K562 (cell line): Measurements from ENCODE around the gene KIFC3. TPM values are rescaled to one million over a fixed set of nuclear protein-coding genes. Genes with fewer than 3 reads are reported as not detected.
A peak's percentile ranks its signal among the peaks of the same experiment; 100 is the strongest.

Source experiments
- ATAC-seq: fragments of 200-7000 bp; cut with Tn5 transposase; 3 replicates; pipeline ENCODE4 v1.9.1; 2020; ENCODE audit warnings: moderate library complexity
- BruUV-seq: library from RNA; stranded (reverse); fragments of 400-500 nt; replicated peaks from 2 replicates; lab custom pipeline; 2021; lab: Mats Ljungman, UMichigan
- CTCF ChIA-PET: fragments of 300-600 bp; formaldehyde crosslinking; extraction: SDS; loops from one replicate; lab custom pipeline; 2021; ENCODE audit warnings: low intra/inter-chr PET ratio; lab: Yijun Ruan, JAX
- POLR2A ChIA-PET: fragments of 300-600, 350-650 bp; sonication (Branson Sonifier 250); formaldehyde crosslinking; extraction: SDS; loops from one replicate; lab custom pipeline; 2021; ENCODE audit warnings: antibody characterized with exemption, inconsistent platforms; lab: Yijun Ruan, JAX
- DNase-seq, 4 experiments: peaks; one replicate each; pipeline versions ENCODE4 v3.0.0 to v3.0.0-alpha.2; 2011 to 2018; ENCODE audit warnings: low spot score in 3 of 4, mixed read lengths in 3 of 4; ENCODE audit errors: extremely low read depth in 1 of 4
- FAIRE-seq: peaks from 2 replicates; lab custom pipeline; 2011; peaks lifted over from hg19 to GRCh38; lab: Jason Lieb, UNC
- H2AFZ ChIP-seq: 2 replicates; pipeline ENCODE4 v1.6.0; 2011; ENCODE audit warnings: low read depth, low read length, control low read depth, inconsistent platforms
- H3K27ac ChIP-seq: fragments of 200-600 bp; 3 replicates; pipeline ENCODE4 v1.8.0; 2011; ENCODE audit warnings: low read depth, mild to moderate bottlenecking, control low read depth, inconsistent platforms, low read length, moderate library complexity, mixed read lengths; ENCODE audit errors: extremely low read depth
- H3K27me3 ChIP-seq, 2 experiments: fragments of 300-600 bp in 1 of 2; 2 replicates in 1 of 2; 3 replicates in 1 of 2; pipeline versions ENCODE4 v1.6.0 to v1.8.0; 2011; ENCODE audit warnings: inconsistent platforms in 2 of 2, low read length in 2 of 2, mild to moderate bottlenecking in 1 of 2, mixed read lengths in 1 of 2, moderate library complexity in 1 of 2; ENCODE audit not compliant: control insufficient read depth in 2 of 2, insufficient read depth in 2 of 2
- H3K36me3 ChIP-seq: fragments of 300-600 bp; 3 replicates; pipeline ENCODE4 v1.8.0; 2011; ENCODE audit warnings: mild to moderate bottlenecking, low read length, inconsistent platforms; ENCODE audit not compliant: control insufficient read depth, insufficient read depth
- H3K4me1 ChIP-seq, 2 experiments: fragments of 200-600 bp in 1 of 2; replicated peaks in 1 of 2; 2 replicates in 1 of 2; 3 replicates in 1 of 2; pipeline versions ENCODE4 v1.5.1 to v1.8.0; 2011; ENCODE audit warnings: inconsistent platforms in 2 of 2, low read length in 2 of 2, mild to moderate bottlenecking in 1 of 2, mixed read lengths in 1 of 2, moderate library complexity in 1 of 2; ENCODE audit not compliant: control insufficient read depth in 2 of 2, insufficient read depth in 2 of 2
- H3K4me2 ChIP-seq: 2 replicates; pipeline ENCODE4 v1.6.1; 2011; ENCODE audit warnings: low read length, control low read depth, inconsistent platforms, mixed read lengths; ENCODE audit not compliant: insufficient read depth
- H3K4me3 ChIP-seq: fragments of 200-600 bp; sonication (generic), shearing (Covaris generic); 2 replicates; pipeline ENCODE4 v1.5.1; 2016; ENCODE audit warnings: control low read depth, inconsistent platforms
- H3K79me2 ChIP-seq: fragments of 200-600 bp; 3 replicates; pipeline ENCODE4 v1.8.0; 2011; ENCODE audit warnings: low read length, inconsistent platforms; ENCODE audit not compliant: control insufficient read depth, insufficient read depth
- H3K9ac ChIP-seq, 2 experiments: 2 replicates each; pipeline versions ENCODE4 v1.6.0 to v1.6.1; 2011; ENCODE audit warnings: low read depth in 2 of 2, low read length in 2 of 2, control low read depth in 1 of 2, inconsistent platforms in 1 of 2, mild to moderate bottlenecking in 1 of 2, mixed read lengths in 1 of 2; ENCODE audit not compliant: insufficient read depth in 1 of 2
- H3K9me1 ChIP-seq: one replicate; pipeline ENCODE4 v1.6.0; 2011; ENCODE audit warnings: inconsistent platforms, mild to moderate bottlenecking, low read length, moderate library complexity; ENCODE audit not compliant: control insufficient read depth, insufficient read depth
- H3K9me3 ChIP-seq: replicated peaks from 2 replicates; pipeline ENCODE4 v1.5.1; 2011; ENCODE audit warnings: low read depth, low read length, inconsistent platforms; ENCODE audit not compliant: control insufficient read depth, insufficient read depth
- H4K20me1 ChIP-seq: replicated peaks from 2 replicates; pipeline ENCODE4 v1.6.1; 2011; ENCODE audit warnings: low read length, inconsistent platforms, mixed read lengths; ENCODE audit not compliant: control insufficient read depth, insufficient read depth
- POLR2G ChIP-seq: fragments of 200-400 bp; formaldehyde crosslinking; IDR thresholded peaks from 2 replicates; pipeline ENCODE4 v1.6.1; 2017; ENCODE audit warnings: low read depth, mild to moderate bottlenecking, antibody characterized with exemption, low read length, moderate library complexity
- TOE1 ChIP-seq, 2 experiments: fragments of 450-650 bp in 1 of 2; sonication (generic) in 1 of 2; formaldehyde crosslinking in 1 of 2; IDR thresholded peaks; 2 replicates each; pipeline versions ENCODE4 v1.7.1 to v1.8.0; 2016 to 2022; ENCODE audit warnings: borderline replicate concordance in 2 of 2, mild to moderate bottlenecking in 2 of 2, antibody characterized with exemption in 1 of 2, inconsistent platforms in 1 of 2, low read depth in 1 of 2, missing genetic modification reagents in 1 of 2, moderate library complexity in 1 of 2
- WGBS: fragments of 100-300 bp; shearing (Covaris generic); methylation state at CpG from one replicate; pipeline ENCODE4 v1.1.6; 2016; ENCODE audit warnings: low coverage, mixed read lengths; ENCODE audit not compliant: insufficient coverage; ENCODE audit errors: missing lambda C conversion rate; 5-methylcytosine and 5-hydroxymethylcytosine counted together
- in situ Hi-C: fragments of 300-500 bp; cut with MboI; formaldehyde crosslinking; loops from 4 replicates; pipeline ENCODE4 v1.15.0; 2018; ENCODE audit warnings: inconsistent platforms, mixed read lengths
- intact Hi-C: fragments of 100-400 bp; cut with micrococcal nuclease; formaldehyde crosslinking; loops from 2 replicates; pipeline ENCODE4 v1.14.2; 2022
- polyA plus RNA-seq, 8 experiments: library from polyadenylated mRNA; depleted of rRNA in 4 of 8; stranded (reverse) in 5 of 8; unstranded in 3 of 8; fragments of >200 nt; fragmentation: Nextera tagmentation in 2 of 8; fragmentation: Illumina TruSeq in 1 of 8; extraction: Ambion mirVana in 2 of 8; extraction: Trizol in 1 of 8; gene quantifications; 2 replicates each; pipeline versions ENCODE4 v1.2.1 to v1.2.3, GENCODE V29; 2011 to 2014; ENCODE audit warnings: inconsistent platforms in 1 of 8, missing spikeins in 1 of 8
- total RNA-seq, 7 experiments: library from RNA; depleted of rRNA in 6 of 7; stranded (reverse); fragments of >200 nt in 6 of 7; fragmentation: Illumina TruSeq in 2 of 7; extraction: Trizol in 2 of 7; gene quantifications; 2 replicates each; pipeline versions ENCODE4 v1.2.1 to v1.2.3, GENCODE V29; 2011 to 2021; ENCODE audit warnings: low replicate concordance in 1 of 7

Gene KIFC3
- total and polyA plus RNA-seq, 9 of the 15 experiments (the other 6 are each of a cell fraction or from before 2014, with no cell fraction given), result 0.23 to 105 (median 26.2) TPM

GRCh38 chr16:57759131-57759530 lies 43.2 kb downstream of the KIFC3 start:
- H3K79me2 ChIP-seq, result no peaks in the 10 kb centered on the region
- peaks cover 85% of the 10 kb centered on the region; the same call in 2 of the 3 replicates for H3K36me3 ChIP-seq
- TF ChIP-seq TOE1 (IDR thresholded peaks at IDR 0.05; ENCODE audit: borderline replicate concordance), result no peak
- no peak for TF ChIP-seq TOE1 (CRISPR knock-in tag; IDR thresholded peaks at IDR 0.05; ENCODE audit: borderline replicate concordance, low read depth)
- peak; percentile 64 for TF ChIP-seq POLR2G
- intact Hi-C loops (no loop called here), in situ Hi-C loops (loop anchor here (10.0 kb wide), 1 partner anchor 246 kb away; the partner anchor contains the start of genes USB1 and ZNF319)
- no peak overlapping the region for H3K4me2 ChIP-seq
- ChIA-PET CTCF (no interaction called here), POLR2A (no interaction called here)
- no peaks in the 10 kb centered on the region for H3K9me1 ChIP-seq
- ATAC-seq (no peak), FAIRE-seq (no peak), DNase-seq (no peak)
- no peak overlapping the region for H3K27ac ChIP-seq
- H3K4me3 ChIP-seq, result no peak overlapping the region
- no peak overlapping the region for H2AFZ ChIP-seq
- BruUV-seq, result no TSS peak
- H3K27me3 ChIP-seq, result no peaks in the 10 kb centered on the region
- H4K20me1 ChIP-seq, result peaks cover 4% of the 10 kb centered on the region
- no peaks in the 10 kb centered on the region for H3K9me3 ChIP-seq
- peaks cover 0 to 59% of the 10 kb centered on the region in 2 experiments; a peak in 3 of 5 replicates for H3K4me1 ChIP-seq
- H3K9ac ChIP-seq, result peak overlapping the region in 1 of 2 experiments; percentile 65; a peak in 1 of 4 replicates
- 88% methylated on average over 5 of the region's 7 CpGs for WGBS
